ENCODE results near the gene DGKD. TPM values are rescaled to one million over a fixed set of nuclear protein-coding genes. Genes with fewer than 3 reads are reported as not detected.

DGKD gene
- total RNA-seq, 1 experiment from 2014 or later, result 52.0 TPM

DNA sequence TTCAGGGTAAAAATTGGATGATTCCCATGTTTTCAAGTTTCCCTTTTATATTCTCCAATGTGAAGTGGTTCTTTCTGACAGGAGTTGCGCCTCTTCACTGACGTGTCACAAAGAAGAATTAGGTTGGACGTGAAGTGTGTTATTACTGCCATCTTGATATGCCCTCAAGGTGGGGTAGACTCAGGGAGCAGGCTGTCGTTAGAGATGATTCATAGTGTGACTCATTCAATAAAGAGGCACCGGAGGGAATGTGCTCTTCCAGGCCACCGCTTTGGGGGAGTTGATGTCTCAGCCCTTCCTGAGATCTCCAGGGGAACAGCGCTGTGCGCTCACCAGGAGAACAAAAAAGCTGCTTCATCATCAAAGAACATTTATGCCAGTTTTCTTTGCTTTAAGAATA, 3.6 kb upstream of the DGKD start (continued):
- no peak for TF ChIP-seq REST (IDR thresholded peaks at IDR 0.05; ENCODE audit: low read depth)

GRCh38 chr2:233351423-233351822, 2.9 kb upstream of the DGKD start:
- ChIA-PET RAD21 (ENCODE audit: low non-redundant PET in 1 of 2, low total read pairs in 2 of 2, uncharacterized antibody in 2 of 2, unreplicated experiment in 2 of 2) (no interaction called here), CTCF (no interaction called here), POLR2A (no interaction called here)
- peak overlapping the region; percentile 29; the same call in 1 of the 2 replicates for H3K27ac ChIP-seq (ENCODE audit: low read depth, low read length)
- H3K9me2 ChIP-seq (ENCODE audit: insufficient read depth), result no peaks in the 10 kb centered on the region
- H3K36me3 ChIP-seq (ENCODE audit: control insufficient read depth in 1 of 2, insufficient read depth in 2 of 2, low read length in 2 of 2), result no peaks in the 10 kb centered on the region
- no peaks in the 10 kb centered on the region for H3K27me3 ChIP-seq (ENCODE audit: insufficient read depth, low read length)
- BruUV-seq (replicated peaks), result no TSS peak
- H3K4me3 ChIP-seq (replicated peaks in 1 of 2; ENCODE audit: low read depth in 1 of 2, low read length in 2 of 2), result peak overlapping the region in 1 of 2 experiments; percentile 8; a peak in 2 of 4 replicates
- H2AFZ ChIP-seq (ENCODE audit: low read depth, low read length, poor library complexity, severe bottlenecking), result peak overlapping the region; percentile 89
- H3K4me2 ChIP-seq (ENCODE audit: low read length), result peak overlapping the region; percentile 60
- peak; percentile 18 for DNase-seq (ENCODE audit: low read depth, low spot score)
- H3K9me3 ChIP-seq (ENCODE audit: control insufficient read depth in 1 of 2, insufficient read depth in 1 of 2, low read depth in 1 of 2, low read length in 2 of 2), result no peaks in the 10 kb centered on the region
- intact Hi-C loops (cut with micrococcal nuclease), result loop anchor here (2.0 to 5.0 kb wide), 2 partner anchors 91 to 99 kb away; partner anchors contain the start of gene ATG16L1
- H3K4me1 ChIP-seq (ENCODE audit: control insufficient read depth in 1 of 2, insufficient read depth in 2 of 2, low read length in 2 of 2), result peaks cover 37 to 65% of the 10 kb centered on the region in 2 experiments
- H3K79me2 ChIP-seq (ENCODE audit: insufficient read depth, low read length), result peaks cover 16% of the 10 kb centered on the region
- no peak for ATAC-seq
- no peaks in the 10 kb centered on the region; the same call in 1 of the 2 replicates for H4K20me1 ChIP-seq (ENCODE audit: insufficient read depth)
- TF ChIP-seq CBX3 (IDR thresholded peaks at IDR 0.05; ENCODE audit: low read depth) (no peak), JUND (IDR thresholded peaks at IDR 0.05) (no peak), RAD21 (IDR thresholded peaks at IDR 0.05; ENCODE audit: low read depth) (no peak), POLR2A (IDR thresholded peaks at IDR 0.05; ENCODE audit: borderline replicate concordance, extremely low read depth, insufficient read depth, insufficient read length) (no peak), POLR2AphosphoS5 (IDR thresholded peaks at IDR 0.05; ENCODE audit: low read depth, low read length) (no peak), FOSL1 (IDR thresholded peaks at IDR 0.05; ENCODE audit: low read depth) (no peak), CEBPB (IDR thresholded peaks at IDR 0.05; ENCODE audit: low read depth) (no peak), ELF1 (IDR thresholded peaks at IDR 0.05; ENCODE audit: borderline replicate concordance, low read depth) (no peak), SP1 (IDR thresholded peaks at IDR 0.05; ENCODE audit: low read depth) (no peak)
- TF ChIP-seq, protein P1, sequence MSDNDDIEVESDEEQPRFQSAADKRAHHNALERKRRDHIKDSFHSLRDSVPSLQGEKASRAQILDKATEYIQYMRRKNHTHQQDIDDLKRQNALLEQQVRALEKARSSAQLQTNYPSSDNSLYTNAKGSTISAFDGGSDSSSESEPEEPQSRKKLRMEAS (IDR thresholded peaks at IDR 0.05), result no peak
- peak overlapping the region; percentile 30 for H3K9ac ChIP-seq (ENCODE audit: low read length)
